Daoy (cell line): ENCODE results near the gene AP1G2. TPM values are rescaled to one million over a fixed set of nuclear protein-coding genes. Genes with fewer than 3 reads are reported as not detected.

Source experiments
- DNase-seq: peaks from one replicate; pipeline ENCODE4 v3.0.0-alpha.2; 2015; ENCODE audit warnings: low read depth
- total RNA-seq: library from RNA; depleted of rRNA; stranded (reverse); fragments of >200 nt; shearing (Covaris generic); gene quantifications from 2 replicates; pipeline ENCODE4 v1.2.3, GENCODE V29; 2014

The AP1G2 gene
- total RNA-seq, 1 experiment from 2014 or later: 10.2 TPM

DNA sequence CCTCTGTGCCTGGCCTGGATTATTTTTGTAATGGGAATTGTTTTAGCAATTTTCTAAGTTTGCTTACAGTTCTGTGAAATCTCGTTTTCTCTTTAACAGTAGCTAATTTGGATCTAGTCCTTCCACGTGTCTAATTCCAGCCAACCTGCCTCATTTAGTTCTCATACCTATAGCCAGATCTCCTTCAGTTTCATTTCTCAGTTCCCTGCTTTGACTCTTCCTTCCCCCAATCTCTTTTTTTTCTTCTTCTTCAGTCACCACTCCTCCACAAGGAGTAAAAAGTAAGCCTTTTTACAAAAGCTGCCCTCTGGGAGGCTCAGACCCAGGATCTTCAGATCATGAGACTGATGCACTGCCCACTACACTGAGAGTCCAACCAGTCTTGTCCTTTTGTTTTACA lies 10.1 kb downstream of the AP1G2 start:
- no peak for DNase-seq

DNA sequence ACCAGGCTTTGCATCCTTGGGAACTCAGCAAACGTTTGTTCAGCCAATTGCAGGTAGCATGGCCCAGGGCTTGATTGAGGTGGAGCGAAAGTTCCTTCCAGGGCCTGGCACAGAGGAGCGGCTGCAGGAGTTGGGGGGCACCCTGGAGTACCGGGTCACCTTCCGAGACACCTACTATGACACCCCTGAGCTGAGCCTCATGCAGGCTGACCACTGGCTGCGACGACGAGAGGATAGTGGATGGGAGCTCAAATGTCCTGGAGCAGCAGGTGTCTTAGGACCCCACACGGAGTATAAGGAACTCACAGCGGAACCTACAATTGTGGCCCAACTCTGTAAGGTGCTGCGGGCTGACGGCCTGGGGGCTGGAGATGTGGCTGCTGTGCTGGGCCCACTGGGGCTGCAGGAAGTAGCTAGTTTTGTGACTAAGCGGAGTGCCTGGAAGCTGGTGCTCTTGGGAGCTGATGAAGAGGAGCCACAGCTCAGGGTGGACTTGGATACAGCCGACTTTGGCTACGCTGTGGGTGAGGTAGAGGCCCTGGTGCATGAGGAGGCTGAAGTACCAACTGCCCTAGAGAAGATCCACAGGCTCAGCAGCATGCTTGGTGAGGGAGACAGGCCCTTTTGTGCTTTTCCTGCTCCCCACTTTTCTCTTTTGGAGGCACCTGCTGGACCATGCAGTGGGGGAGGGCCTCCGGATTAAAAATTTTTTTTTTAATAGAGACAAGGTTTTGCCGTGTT lies 10.7 kb downstream of the AP1G2 start:
- DNase-seq: no peak

DNA sequence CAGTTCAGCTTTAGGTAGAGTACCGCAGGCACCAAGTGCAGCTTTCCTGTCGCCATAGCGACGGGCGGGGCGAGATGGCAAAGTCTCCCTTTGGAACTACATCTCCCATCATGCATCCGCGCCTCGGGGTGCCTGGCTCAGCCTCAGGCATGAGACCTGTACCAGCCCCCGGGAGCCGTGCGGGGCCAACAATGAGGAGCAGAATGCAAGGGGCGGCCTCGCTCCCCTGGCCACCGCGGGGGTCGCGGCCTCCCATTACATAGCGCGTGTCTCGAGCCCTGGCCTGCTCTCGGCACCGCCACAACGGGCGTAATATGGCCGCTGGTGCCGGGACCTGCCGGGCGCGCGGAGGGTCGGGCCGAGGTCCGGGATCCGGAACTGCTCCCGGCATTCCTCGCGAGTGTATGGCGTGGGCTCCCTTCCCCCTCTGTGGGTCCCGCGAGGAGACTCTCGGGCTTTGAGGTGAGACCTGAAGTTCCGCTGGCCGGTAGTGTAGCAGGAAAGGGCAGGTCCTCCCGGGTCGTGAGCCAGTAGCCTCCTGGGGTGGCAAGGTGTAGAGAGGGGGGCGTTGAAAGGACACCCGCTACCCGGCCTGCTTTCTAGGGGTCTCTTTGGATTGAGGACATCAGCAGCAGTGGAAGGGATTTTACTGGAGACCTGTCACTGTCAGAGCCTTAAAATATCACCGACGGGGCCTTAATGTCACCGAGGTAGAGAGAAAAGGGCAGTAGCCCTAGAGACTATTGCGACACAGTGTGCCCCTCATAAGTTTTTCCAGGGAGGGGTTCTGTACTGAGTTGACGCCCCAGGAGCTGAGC lies 11.5 kb downstream of the AP1G2 start, which contains the start of gene THTPA:
THTPA (plus strand) TSS at position 390 of the 818 bp plus-strand sequence. CDS start 487 bp downstream, outside the sequence.
- peak; percentile 94 for DNase-seq

DNA sequence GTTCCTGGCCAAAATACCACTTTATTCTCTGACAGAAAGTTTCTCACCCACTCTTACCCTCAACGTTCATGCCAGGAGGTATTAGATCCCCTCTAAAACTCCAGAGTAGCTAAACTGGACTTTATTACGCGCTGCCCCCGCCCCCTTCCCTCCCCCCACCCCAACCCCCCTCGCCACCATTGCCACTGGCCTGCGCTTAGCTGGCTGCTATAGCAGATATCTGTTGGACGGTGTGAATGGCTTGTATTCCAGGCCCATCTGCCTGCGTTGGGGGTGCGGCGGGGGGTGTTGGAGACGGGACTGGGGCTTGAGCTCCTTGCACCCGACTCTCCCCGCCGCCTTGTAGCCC lies 12.1 kb downstream of the AP1G2 start:
- no peak for DNase-seq

DNA sequence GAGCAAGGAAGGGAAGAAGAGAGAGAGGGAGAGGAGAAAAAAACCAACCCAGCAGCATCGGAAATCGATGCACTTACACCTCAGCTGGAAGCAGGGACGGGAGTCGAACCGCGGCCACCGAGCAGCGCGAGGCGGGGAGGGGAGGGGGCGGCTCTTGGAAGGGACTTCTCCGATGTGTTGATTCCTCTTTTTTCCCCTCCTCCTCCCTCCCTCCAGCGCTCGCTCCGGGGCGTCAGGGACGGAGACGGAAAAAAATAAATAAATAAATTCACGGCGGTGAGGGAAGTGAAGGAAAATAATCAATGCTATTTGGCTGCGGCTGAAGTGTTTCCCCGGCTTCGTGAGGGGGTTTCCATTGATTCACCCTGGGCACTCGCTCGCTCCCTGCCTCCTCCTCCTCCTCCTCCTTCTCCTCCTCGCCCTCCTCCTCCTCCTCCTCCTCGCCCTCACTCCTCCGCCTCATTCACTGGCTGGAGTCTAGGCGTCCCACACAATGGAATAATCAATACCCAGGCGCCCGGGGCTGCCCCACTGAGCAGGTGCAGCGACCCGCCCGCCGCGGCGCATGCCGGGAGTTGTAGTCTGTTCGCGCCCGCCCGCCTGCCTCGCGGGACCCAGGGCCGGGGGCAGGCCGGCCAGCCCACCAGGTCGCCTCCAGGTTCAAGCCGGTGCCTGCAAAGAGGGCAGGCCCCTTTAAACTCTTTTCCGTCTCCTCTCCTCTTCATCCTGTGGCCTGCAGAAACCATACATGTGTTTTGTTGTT lies 16.1 kb downstream of the AP1G2 start, which contains the start of gene ZFHX2:
ZFHX2 (minus strand) TSS at position 500 of the 763 bp plus-strand sequence. CDS start 16,440 bp downstream, outside the sequence.
- DNase-seq: peak; percentile 82

DNA sequence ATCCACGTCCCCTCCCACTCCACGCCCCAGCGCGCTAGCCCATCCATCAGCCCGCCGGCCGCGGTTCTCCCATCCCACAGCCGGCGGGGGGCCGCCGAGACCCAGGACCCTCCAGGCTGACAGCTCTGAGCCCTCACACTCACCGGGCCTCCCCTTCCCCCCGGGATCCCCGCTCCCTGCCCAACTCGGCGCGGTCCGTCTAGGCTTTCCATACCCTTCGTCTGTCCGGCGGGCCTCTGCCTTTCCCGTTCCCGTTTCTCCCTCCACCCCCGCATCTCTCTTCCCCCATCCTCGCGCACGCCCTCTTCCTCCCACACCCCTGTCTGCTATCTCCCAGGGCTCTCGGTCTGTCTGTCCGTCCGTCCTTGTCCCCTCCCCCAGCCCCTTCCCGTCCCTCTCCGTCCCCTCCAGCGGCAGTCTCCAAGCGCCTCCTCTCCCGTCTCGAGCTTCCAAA lies 16.8 kb downstream of the AP1G2 start:
- DNase-seq: peak; percentile 47

DNA sequence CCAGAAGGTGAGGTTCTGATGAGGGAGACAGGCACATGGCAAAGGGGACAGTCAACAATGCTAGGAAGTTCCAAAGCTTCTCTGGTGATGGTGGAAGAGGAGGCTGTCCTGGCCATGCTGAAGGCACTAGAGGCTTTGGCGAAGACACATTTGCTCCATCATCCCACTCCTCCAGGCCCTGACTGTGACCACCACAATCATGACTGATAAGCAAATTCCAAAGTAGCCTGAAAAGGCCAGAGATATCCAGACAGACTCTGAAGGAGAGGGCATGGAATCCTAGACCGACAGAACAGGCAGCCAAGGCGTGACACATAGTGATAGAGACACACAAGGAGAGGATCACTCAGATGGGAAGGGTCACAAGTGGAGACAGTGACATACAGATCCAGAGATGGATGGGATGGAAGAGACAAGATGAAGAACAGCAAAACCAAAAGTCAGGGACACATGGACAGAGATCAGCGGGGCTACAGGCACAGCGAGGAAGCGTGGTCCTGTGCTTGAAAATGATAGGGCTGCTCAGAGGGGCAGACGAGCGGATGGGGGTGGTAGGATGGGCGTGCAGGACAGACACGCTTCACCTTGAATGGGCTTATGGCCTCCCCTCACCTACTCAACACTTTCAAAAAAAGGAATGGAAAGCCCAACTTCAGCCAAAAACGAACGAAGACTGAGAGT lies 17.3 kb downstream of the AP1G2 start:
- DNase-seq: no peak

DNA sequence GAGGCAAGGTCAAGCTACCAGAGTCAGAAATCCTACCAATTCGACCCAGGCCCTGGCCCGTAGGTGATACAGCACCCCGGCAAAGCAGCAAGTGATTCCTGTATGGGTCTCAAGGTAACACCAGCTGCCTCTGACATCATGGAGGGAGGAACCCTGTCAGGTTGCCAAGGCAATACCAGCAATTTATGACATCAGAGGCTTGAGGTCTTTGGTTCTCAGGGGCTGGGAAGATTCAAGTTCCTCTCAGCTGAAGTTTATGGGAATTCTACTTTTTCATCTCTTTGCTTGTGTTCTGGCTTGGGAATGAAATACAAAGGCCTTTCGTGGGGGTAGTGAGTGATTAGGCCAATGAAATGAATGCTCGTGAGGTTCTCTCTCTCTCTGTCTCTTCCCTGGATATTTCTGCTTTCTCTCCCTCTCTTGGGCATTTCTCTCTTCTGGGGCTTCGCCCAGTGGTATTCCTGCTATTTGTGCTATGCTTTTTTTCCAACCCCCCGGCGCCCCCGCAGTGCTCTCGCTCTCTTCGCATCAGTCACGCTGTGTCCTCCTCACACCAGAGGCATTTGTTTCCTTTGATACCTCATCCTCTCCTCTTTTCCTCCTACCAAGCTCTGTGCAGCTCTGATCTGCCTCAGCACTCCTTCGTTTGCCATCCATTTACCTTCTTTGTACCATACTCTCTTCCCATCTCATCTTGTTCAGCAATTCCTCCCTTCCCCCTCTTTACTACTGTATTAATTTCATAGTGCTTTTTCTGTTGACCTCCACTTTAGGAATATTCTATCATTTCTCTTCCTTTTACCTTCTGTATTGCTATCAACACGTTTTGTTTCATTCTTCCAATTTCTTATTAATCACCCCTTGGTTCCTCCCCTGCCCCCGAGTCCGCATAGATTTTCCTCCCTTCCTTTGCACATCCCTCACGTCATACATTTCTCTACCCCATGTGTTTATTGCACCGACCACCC lies 19.0 kb downstream of the AP1G2 start:
- peak; percentile 33 for DNase-seq

DNA sequence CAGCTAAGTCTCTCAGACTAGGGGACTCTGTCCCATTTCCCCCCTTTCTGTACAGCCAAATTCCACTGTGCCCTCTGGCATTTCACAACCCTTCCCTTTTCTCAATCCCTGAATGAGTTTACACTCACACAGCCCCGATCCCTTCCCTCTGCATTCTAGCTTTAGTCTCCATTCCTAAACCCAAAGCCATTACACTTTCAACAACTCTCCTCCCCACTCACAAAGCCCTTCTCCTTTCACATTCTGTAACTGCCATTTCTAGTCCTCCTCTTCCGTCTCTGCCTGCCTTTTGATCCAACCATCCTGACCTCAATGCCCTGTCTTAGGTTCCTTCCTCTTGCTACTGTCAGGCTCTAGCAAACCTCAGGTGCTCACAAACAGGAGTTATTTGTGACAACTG lies 19.7 kb downstream of the AP1G2 start:
- DNase-seq: no peak

DNA sequence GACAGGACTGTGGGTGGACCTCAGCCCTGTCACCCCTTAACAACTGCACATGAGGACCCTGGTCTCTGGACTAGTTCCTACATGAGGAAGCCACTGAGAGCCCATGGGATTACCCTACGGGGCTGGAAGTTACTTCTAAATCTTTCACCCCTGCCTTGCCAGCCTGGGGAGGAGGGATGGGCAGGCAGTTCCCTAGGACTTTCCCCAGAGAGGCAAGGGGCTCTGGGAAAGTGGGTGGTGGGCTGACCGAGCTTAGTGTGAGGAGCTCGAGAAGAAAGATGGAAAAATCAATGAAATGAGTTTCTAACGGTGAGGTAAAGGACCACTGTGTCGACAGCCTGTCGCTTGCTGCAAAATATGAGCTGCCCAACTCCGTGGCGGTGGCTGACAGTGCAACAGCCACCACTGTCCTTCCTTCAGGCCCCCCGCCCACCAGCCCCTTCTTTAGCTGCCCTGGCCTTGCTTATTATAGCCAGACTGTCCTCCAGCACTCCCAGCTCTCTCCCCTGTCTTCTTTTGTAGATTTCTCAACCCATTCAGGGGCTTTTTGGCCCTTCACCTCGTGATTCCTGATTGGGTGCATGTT lies 21.0 kb downstream of the AP1G2 start:
- no peak for DNase-seq

DNA sequence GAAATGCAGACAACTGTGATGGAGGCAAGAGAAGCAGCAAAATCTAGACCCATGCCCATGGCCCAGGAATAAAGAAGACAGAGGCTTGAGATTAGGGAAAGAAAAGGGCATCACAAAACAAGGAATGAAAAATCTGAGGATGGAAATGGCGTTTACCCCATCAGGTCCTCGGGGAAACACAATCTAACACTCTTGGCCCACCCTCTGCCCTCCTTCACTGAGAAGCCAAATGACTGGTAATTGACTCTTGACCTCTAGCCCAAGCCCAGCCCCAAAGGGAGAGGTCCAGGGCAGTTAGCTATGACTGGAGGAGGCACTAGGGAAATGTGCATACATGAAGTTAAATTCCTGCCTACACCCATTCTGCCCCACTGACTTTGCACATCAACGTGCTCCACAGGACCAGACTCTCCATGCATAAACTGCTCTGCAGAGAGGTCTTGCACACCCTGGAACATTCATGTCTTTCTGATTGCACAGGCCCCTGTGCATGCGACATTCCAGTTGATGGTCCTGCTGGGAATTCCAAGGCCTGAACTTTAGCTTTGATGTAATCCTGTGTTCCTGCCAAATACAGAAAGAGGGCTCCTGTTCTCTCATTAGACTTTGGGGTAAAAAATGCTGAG lies 21.7 kb downstream of the AP1G2 start:
- DNase-seq: no peak

DNA sequence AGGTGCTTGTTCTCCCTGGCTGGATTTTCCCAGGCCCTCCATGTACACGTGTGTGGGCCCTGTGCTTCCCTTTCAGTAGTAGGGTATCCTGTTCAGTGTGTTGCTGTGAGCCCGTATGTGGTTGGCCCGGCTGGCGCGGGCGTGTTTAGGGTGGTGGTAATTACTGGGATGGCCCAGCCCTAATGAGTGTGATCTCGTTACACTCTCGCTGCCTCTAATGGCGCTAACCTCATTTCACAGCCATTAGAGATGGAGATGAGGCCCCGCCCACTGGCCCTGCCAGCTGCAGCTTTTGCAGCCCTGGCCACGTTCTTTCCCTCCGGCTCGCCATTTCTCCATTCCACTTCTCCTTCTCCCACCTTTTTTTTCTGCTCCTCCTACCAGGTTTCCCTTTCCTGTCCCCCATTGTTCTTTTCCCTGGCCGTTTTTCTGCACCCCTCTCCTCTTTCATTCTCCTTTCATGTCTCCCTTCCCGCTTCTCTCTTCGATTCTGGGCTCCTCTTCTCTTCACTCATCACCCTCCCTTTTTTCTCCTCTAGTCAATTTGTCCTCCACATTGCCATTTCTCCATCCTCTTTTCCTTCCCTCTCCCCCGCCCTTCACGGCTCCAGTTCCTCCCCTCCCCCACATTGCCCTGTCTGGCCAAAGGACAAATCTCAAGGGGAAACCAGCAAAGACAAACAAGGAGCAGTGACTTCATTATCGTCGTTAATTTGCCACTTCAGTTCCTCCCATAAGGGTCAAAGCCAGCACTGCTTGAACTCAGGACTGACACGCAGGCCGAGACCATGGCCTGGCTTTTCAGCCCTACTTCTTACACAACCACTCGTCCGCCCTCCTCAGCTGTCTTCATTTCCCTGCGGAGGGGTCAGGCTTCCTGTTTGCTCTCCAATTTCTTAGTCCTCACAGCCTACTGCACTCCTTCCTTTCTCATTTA lies 22.8 kb downstream of the AP1G2 start:
- no peak for DNase-seq

DNA sequence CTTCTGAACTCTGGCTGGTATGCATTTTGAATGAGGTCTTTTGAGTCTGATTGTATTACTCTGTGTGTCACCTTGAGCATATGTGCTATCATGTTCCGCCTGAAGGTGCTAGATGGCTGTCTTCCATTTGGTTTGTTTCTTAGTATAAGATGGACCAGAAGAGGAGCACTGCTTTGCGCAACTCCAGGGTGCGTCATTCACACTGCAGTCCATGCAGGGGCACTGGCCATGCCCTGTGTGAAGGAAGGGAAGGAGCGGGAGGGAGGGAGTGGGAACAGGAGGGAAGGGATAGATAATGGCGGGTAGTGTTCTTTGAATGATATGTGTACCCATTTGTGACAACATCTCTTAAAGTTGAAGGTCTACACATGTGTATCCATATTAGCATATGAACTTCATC lies 24.2 kb downstream of the AP1G2 start:
- DNase-seq: no peak

DNA sequence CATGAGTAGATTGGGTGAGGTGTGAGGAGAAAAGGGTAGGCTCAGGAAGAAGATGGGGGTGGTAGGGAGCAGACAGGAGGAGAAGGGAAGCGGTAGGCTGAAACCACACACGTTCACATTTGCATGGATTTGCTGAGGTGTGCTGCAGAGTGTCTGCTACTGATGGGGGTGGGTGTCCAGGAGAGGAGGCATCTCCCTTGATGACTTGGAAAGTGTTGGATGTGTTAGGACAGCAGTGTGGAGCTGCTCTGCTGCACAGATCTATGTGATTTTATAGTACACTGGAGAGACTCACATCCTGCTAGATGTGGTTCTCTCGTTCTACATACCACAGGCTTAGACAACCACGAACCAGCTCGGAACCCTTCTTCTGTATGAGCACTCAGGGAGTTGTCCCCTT lies 25.3 kb downstream of the AP1G2 start:
- DNase-seq: no peak

DNA sequence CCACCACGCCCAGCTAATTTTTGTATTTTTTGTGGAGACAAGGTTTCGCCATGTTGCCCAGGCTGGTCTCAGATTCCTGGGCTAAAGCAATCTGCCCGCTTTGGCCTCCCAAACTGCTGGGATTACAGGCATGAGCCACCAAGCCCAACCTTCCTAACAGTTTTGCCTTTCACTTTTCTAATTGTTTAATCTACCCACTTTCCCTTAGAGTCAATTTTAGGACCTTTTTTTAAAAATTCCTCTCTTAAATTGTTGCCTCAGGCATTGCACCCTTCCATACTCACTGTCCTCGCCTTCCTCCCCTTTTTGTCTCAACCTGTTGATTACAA lies 27.5 kb downstream of the AP1G2 start:
- no peak for DNase-seq

DNA sequence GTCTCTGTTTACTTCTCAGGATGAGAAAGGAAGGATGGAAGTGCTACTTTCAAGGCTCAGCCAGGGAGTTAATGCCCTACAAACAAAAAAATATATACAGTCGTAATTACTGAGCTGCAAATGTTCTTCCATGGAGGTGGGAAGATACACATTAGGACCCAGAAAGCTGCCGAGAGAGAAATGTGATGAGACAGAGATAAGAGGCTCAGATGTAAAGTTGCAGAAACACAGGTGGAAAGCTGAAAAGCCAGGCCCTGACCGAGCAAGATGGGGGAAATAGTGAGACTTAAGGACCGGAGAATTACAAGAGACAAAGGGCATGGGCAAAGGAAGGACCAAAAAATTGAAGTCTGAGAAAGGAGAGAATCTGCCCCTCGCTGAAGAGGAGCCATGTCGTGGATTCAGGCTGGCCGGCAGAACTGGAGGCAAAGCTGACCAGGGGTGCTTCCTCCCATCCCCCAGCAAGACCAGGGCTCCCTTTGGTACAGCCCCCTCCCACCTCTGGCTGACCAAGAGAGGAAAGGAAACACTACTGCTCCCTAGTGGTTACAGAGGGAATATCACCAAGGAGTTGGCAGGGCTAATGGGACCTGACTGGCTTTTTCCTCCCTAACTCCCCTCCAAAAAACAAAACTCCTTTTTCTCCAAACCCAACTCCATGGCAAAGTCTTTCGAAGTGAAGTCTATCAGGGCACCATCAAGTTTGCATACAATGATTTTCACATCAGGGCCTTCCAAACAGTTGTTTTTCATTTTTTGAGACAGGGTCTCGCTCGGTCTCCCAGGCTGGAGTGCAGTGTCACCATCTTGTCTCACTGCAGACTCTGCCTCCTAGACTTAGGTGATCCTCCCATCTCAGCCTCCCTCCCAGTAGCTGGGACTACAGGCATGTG lies 28.1 kb downstream of the AP1G2 start:
- DNase-seq: peak; percentile 44

DNA sequence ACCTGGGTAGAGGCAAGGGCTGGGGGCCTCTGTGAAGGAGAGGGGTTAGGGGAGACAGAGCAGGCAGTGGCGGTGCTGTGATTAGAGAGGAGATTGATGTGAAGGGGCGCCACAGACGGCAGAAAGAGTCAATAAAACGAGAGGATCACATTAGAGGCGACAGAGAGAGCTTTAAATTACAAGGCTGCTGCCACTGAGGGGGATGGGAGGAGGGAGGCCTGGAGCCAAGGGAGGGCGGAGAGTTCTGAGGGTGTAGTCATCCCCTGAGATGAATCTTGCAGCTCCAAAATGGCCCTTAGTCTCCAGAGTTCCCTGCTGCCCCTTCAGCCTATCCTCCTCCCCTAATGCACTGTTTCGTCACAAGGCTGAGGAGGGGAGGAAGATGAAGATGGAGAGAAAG lies 28.8 kb downstream of the AP1G2 start:
- DNase-seq: peak; percentile 42
